ENCODE data around the gene MTCH1.
A peak's percentile ranks its signal among the peaks of the same experiment; 100 is the strongest.
"Not testable (repeated sequence)": the region's sequence is repeated elsewhere in the genome, so short reads cannot be mapped to it uniquely, and the experiment has no call there.

Gene MTCH1

DNA sequence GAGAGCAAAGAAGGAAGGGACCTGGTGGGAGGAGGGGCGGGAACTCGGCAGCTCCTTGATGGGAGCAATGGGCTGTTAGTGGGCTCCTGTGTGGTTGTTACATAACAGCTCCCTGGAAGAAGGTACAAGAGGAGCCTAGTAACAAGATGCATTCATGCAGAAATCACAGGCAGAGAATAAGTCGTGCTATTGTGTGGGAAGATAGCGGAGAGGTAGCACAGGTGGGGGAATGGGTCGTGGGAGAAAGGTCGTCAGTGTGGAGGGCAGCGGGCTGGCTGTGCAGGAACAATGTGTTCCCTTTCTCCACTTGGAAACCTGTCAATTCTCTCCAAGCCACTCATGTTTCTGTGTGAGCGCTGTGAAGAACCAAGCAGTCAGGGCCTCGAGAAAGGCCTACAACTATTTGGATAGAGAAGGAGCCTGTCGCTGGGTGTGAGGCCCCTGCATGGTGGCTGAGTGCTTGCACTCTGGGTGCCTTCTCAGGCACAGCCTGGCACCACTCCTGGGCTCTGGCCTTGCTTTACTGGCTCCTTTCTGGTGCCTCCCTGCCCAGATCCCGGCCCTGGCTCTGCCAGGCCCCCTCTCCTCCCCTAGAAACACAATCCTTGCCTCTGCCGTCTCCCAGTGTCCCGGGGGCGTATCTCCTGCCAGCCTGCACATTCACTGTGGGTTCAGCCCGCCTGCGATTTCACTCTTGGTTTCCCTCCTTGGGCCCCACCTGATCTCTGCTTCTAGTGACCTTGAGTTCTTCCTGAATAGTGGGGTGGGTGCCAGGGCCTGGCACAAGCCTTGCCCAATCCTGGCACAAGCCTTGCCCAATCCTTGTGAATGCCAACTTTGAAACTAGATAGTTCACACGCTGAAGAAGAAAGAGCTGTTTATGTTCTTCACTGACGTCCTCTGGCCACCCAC lies 12.1 kb upstream of the MTCH1 start:
- DNase-seq (ENCODE audit: low read depth): peak; percentile 74

DNA sequence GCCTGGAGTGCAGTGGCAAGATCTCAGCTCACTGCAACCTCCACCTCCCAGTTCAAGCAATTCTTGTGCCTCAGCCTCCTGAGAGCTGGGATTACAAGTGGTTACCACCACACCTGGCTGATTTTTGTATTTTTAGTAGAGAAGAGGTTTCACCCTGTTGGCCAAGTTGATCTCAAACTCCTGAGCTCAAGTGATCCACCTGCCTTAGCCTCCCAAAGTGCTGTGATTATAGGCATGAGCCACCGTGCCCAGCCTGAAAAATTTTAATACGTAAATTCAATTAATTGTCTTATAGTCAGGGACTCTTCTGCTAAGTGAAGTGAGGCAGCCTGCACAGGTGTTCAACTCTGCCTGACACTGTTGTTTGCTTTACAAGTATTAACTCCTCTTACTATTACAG lies 4.4 kb upstream of the MTCH1 start:
- not testable (repeated sequence) for DNase-seq (ENCODE audit: low read depth)

DNA sequence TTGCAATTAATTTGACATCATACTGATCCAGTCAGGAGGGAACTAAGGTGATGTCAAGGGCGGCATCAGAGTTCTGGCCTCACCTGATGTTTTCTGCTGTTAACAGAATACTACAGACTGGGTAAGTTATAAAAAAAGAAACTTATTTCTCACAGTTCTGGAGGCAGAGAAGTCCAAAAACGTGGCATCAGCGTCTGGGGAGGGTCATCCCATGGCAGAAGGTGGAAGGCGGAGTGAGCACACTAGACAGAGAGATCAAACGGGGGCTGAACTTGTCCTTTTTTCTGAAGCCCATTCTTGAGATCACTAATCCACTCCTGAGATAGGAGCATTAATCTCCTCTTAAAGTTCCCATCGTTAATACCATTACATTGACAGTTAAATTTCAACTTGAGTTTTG lies 3.3 kb upstream of the MTCH1 start:
- no peak for DNase-seq (ENCODE audit: low read depth)

DNA sequence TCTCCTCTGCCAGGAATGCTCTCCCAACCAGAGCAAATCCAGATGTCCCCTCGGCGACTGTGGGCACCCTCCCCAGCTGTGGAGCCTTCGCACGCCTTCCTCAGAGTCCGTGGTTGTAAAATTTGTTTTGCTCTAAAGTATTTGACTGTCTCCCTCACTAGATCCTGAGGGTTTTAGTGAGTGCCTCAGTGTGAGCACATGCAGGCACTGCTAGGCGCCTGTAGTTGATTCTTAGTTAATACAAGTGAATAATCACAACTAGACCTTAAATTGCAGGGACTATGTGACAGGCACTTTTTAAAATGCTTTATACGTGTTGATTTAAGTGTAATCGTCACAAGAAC lies 680 bp upstream of the MTCH1 start:
- DNase-seq (ENCODE audit: low read depth): no peak

DNA sequence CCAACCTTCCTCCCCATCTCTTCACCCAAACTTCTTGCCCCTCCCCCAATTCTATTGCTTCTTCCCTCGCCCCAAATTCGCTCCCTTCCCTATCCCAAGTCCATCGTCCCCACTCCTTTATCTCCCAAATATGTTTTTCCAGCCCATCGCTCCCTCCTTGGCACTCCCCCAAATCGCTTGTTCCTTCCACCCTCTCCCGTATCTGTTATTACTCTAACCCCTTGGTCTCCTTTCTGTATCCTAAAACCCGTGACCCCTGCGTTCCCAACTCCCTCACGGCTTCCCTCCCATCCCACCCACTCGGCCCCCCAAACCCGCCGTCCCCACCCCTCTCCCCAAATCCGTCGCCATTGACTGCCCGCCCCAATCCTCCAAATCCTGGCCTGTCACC lies 584 bp downstream of the MTCH1 start:
- DNase-seq (ENCODE audit: low read depth): no peak

DNA sequence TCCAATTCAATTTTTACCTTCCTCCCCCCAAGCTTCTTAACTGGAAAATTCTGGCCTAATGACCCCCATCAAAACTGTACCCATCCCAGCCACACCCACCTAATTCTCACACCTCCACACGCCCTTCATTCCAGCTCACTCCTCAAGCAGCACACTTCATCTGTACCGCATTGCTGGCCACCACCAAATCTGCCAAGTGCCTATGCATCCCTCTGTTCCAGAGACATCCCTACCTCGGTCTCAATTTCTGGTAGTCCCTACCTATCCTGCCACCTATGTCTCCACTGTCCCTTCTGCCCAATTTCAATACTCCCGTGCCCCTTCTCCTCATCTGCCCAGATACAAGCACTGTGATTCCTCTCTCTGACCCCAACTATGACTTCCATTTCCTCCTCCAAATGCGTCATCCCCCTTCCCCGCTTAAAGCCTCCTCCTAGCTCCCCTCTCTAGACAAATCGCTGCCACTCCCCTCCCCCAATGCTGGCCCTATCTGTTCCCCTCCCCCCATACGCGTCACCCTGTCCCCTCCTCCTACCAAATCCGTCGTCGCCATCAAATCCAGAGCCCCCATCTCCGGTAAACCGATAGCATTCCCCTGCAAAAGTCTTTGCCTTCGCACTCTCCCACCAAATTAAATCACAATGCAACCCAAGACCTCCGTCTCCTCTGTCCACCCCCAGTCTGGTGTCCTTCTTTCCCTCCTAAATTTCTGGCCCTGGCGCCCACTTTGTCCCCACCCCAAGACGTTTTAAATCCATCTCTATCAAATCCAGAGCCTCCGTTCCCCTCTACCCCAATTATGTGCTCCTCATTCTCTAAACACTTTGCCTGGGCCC lies 1.2 kb downstream of the MTCH1 start:
- DNase-seq (ENCODE audit: low read depth): peak; percentile 52

DNA sequence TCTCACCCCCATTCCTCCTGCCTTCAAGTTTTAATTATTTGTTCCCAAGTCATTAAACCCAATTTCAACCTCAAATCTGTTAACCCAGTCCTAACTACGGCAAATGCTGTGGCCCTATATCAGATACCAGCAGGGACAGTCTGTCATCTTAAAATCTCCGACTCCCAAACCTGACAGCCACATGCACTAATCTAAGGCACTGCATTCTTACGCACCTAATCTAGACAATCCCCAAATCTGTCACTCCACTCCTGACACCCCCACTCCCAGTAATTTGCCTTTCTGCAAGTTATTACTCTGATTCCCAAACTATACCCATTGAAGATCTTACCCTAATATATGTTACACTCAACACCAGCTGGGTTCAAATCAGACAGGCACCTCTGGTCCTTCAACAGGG lies 2.5 kb downstream of the MTCH1 start:
- DNase-seq (ENCODE audit: low read depth): no peak

DNA sequence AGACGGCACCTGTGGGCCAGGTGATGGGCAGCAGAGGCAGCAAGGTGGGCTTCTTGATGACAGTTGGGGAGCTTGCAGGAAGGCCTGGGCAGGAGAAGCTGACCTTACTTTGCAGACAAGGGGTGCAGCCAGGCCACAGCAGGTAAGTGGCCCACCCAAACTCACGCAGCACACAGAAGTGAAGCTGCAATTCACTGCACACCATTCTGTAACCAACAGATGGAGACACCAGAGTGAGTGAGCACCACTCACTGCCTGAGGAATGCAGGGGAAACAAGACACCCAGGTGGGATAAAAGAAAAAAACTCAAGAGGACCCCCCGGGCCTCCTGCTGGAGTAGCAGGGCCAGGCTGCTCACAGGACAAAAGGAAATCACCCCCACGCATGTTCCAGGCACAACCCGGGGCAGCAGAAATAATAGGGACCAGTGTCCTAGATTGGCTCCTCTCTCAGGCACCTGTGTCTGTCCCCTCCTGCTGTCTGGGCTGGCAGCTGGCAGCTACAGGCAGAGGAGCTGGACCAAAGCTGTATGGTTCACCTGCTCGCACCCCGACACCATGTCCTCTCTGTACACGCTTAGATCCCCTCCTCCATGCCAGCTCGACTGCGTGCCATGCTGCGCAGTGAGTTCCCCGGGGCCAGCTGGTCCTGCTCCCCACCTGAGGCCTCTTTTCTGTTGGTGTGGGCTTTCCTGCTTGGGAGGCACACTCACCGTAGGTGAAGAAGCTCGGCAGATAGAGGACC lies 4.9 kb downstream of the MTCH1 start:
- DNase-seq (ENCODE audit: low read depth): no peak

DNA sequence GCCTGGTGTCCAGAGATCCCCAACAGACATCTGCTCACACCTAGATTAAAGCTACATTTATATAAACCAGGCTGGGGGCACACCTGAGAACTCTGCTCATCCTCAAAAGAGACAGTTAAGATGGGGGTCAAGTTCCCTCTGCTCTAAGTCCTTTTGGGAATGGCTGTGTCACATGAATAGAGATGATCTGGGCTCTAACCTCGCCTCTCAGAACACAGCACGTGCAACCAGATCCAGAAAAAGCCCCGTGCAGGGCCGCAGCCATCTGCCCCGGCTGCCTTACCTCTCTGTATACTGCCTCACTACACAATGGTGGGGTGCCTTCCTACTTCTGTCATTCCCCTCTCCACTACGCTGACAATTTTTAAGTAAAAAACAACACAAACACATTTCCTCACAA lies 5.9 kb downstream of the MTCH1 start:
- no peak for DNase-seq (ENCODE audit: low read depth)

DNA sequence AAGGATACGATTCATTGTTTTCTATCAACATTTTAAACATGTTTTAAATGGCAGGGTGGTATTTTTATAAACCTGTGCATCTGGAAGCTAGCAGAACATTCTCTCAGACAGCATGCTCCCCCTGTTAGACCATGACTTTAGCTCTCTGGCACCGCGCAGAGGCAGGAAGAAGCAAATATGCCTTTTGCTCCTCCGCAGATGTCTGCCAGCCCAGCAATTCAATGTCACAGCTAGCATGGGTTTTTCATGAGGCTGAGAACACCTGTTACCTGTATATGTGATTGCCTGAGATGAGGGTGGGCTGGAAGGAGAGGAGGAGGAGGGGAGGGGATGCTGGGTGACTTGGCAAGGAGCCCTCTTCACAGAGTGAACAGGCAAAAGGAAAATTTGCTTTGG lies 6.7 kb downstream of the MTCH1 start:
- peak; percentile 65 for DNase-seq (ENCODE audit: low read depth)

DNA sequence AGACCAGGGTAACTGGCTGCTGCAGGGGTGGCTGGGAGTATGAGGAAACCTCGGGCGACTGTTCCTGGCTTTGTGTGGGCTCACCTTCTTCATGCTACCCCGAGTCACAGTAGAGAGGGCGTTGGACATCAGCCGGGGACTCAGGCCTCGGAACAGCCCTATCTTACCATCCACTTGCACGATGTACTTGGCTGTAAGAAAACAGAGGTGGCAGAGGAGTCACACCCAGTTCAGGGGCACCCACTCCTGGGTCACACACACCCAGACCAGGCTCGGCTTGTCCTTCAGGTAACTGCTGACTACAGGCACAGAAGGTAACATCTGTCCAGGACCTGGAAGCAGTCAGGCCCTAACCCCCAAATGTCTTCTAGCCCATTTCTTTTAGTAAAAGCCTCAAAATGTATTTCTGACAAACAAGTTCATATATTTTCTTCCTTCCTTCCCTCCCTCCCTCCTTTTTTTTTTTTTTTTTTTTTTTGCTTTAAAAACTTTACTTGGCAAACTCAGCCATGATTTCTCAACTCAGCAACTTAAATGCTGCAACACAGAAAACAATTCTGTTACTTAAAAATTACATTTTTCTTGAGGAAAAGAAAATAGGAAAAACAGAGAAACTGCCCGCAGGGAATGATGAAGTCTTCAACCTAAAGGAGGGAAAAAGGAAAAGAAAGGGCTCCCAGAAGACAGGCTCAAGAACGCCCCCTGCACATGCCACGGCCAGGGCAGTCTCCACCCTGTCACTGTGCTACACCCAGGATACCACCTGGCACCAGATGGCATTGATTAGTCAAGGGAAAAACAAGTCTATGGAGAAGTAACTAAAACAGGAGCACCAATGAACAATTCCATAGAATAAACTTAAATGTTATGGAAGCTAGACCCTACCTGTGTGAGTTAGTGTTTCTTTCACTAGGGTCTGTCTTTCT lies 7.3 kb downstream of the MTCH1 start:
- DNase-seq (ENCODE audit: low read depth): peak; percentile 29

DNA sequence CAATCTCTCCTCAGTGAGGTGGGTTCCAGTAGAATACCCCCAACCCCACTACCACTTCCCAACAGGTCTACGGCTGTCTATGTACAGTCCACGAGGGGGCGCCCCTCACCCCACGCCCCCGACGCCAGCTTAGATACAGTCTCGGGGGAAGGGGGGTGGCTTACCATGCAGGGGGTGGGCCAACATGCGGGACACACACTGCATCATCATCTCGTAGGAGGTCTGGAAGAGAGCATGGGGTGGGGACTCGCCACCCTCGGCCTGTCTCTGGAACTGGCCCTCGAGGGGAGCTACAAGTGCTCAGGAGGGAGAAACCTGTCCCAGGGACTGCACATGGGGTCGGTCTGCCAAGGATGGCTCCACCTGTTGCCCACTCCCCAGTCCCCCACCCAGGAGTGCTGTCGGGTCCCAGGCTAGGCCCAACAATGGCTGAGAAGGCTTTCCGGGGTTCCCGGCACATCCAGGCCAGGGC lies 8.5 kb downstream of the MTCH1 start:
- no peak for DNase-seq (ENCODE audit: low read depth)

DNA sequence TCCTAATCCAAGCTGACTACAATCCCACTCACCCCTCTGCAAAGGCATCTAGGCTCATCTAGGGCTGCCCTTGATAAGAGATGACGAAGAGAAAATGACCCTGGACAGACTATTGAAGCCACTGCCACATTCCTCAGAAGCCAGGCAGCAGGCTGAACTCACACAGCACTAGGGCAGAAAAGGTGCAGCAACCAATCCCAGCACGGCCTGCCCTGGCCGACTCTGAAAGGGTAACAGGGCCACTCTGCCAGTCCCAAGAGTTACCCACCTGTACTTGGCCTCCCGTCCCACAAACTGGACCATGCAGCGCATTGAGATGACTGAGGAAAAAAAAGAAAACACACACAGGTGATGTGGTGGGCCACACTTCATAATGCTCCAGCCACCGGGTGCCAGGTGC lies 9.1 kb downstream of the MTCH1 start:
- DNase-seq (ENCODE audit: low read depth): no peak

DNA sequence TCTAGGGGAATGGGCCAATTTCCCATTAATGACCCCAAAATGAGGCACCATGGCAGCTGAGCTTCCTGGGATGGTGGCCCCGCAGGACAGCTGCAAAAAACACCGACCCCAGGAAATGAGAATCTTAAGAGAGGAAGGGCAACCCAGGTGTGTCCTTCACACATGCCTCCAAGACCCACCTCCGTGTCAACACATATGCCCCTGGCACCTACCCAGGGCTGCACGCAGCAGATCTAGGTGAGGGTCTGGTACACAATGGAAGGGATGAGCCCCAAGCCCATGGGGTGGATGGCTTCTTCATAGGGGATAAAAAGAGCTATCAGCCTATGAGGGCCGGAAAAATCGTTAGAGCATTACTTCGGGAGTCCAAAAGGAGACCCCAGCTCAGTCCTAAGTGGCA lies 9.5 kb downstream of the MTCH1 start:
- DNase-seq (ENCODE audit: low read depth): no peak

DNA sequence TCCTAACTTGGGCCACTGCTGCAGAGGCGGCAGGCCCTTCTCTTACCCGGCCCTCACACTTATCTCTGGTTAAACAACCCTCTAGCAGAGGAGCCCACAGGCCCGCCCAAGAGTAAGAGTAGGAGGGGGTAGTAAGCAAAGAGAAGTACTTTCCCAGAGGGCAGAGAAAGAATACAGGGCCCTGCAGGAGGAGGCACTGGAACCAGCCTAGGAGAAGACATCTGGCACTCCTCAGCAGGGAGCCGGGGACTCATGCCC lies 10.1 kb downstream of the MTCH1 start:
- no peak for DNase-seq (ENCODE audit: low read depth)

DNA sequence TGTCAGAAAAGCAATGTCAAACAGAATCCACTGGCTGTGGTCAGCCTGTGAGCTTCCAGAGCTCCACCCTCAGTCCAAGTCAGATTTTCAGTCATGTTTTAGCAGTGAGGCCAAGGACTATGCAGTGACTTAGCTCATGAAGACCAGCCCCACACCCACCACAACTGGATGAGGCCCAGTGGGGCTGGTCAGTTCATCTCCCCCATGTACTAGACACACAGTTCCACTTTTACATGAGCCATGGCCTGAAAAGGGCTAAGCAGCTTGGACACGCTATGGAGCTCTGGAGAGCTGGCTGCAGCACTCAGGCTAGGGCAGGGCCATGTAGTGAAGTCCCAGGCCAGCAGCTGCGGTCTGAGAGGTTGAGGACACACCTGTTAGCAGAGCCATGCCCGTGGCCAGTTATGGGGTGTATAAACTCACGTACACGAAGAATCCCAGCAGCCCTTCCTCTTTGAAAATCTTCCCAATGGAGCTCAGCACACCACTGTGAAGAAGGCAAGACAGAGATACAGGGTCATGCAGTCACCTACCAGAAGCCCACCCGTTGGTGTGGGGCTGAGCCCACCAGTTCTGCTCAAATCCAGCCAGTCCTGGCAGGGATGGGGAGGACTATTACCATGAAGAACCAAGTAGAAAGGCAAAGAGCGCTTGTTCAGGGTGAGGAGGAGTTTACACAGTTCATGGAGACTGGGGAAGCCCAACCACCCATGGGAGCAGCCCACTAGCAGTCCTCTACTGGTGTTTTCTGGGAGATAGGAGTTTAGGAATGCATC lies 10.6 kb downstream of the MTCH1 start:
- no peak for DNase-seq (ENCODE audit: low read depth)

DNA sequence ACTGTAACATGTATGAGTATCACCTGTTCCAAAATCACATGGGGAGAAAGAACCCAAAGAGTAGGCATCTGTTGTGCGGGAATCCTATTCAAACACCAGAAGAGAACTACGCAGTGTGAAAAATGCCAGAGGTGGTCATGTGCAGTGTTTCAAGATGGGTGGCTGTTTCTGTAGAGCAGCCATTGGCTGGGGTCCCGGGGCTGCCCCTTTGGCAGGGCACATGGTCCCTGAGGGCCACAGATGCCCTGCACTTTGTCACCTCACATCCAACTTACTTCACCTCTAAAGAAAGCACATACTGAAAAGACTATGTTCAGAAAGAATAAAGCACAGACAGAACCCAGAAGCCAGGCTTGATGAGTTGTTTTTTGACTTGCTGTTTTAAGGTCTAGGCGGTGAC lies 12.3 kb downstream of the MTCH1 start:
- no peak for DNase-seq (ENCODE audit: low read depth)

DNA sequence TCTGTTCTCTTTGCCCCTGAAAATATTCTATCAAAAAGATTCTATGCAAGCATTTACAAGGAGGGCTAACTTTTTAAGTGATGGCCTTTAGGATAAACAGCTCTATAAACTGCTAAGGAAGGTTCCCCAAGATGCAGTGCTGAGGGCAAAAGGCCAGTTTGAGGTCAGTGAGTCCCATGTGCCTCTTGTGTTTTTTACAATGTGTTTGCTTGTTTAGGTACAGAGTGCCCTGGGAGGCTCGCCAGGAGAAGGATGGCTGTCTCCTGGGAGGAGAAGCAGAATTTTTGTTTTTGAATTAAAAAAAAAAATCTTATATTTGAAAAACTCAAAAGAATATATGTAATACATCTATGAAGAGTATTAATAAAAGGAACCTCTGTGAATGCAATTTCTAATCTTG lies 12.8 kb downstream of the MTCH1 start:
- DNase-seq (ENCODE audit: low read depth): no peak

DNA sequence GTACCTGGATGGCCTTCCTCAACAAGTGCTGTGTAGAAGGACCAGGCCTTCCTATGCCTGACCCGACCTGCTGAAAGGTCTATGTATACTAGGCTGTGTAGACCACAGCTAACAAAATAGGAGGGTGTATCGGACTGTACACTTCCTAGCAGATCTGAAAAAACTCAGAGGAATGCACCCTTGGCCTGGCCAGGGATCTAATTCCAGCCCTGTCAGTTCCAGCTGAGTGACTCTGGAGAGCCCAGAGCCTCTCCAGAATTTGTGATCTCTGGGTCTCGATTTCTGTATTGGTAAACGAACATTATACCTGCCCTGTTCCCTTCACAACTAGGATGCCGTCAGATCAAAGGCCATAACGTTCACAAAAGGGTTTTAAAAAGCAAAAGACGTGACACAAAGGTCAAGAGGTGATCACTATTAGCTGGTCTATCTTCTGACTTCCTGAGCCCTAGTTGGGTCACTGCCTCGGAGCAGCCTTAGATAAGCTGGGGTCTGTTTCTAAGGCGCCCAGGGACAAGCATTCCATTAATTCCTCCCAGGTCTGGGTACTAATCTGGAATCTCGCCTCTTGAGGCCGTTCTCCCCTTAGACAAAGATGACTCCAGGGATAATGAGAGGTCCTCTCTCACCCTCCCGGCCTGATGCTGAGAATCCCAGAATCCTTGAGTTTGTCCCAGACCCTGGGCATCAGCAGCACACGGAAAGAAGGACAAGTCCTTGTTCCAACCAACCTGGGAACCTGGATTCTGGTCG lies 13.9 kb downstream of the MTCH1 start:
- no peak for DNase-seq (ENCODE audit: low read depth)
